Measurements from ENCODE around the gene BMS1.
"Not testable (repeated sequence)": the region's sequence is repeated elsewhere in the genome, so short reads cannot be mapped to it uniquely, and the experiment has no call there.

BMS1 gene

GRCh38 chr10:42813989-42814687, 31.5 kb downstream of the BMS1 start:
- H3K36me3 Mint-ChIP-seq = peaks cover 71 to 90% of the 10 kb centered on the region in 2 donors
- H3K27me3 Mint-ChIP-seq; H3K4me3 Mint-ChIP-seq; DNase-seq; ATAC-seq (replicated peaks); H3K27ac Mint-ChIP-seq: not testable (repeated sequence)
- H3K4me1 Mint-ChIP-seq = peaks cover 12 to 18% of the 10 kb centered on the region in 2 donors
- H3K9me3 Mint-ChIP-seq = peaks cover 12 to 14% of the 10 kb centered on the region in 2 donors

GRCh38 chr10:42816334-42816733, 33.7 kb downstream of the BMS1 start:
- peaks cover 12 to 14% of the 10 kb centered on the region in 2 donors for H3K9me3 Mint-ChIP-seq
- not testable (repeated sequence) for H3K4me3 Mint-ChIP-seq; H3K27me3 Mint-ChIP-seq; H3K4me1 Mint-ChIP-seq; DNase-seq; ATAC-seq (replicated peaks)
- peak overlapping the region; percentile 25 for H3K27ac Mint-ChIP-seq
- H3K36me3 Mint-ChIP-seq = peaks cover 62 to 89% of the 10 kb centered on the region in 2 donors

DNA sequence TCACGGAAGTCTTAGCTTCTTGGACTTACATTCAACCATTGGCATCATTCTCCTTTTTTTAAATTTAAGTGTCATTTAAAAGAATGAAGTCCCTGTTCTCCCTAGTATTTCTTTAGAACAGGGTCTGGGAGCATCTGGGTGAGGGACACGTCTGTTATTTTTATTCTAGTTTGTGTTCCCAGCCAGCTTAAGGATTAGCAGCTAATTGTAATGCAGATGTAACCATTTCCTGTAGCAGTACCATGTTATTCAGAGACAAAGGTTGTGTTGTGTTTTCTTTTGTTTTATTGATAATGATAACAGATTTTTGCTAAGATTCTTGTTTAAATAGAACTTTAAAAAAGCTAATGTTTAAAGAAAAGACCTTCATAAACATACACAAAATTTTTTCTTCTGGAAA, 34.3 kb downstream of the BMS1 start:
- Mint-ChIP-seq H3K36me3 (peaks cover 60 to 85% of the 10 kb centered on the region in 2 donors), H3K9me3 (peaks cover 12 to 14% of the 10 kb centered on the region in 2 donors), H3K4me1 (peaks cover 5 to 7% of the 10 kb centered on the region in 2 donors), H3K27me3 (no peaks in the 10 kb centered on the region), H3K27ac (peak overlapping the region; percentile 6), H3K4me3 (no peak overlapping the region)
- ATAC-seq (replicated peaks) (no peak), DNase-seq (no peak)

DNA sequence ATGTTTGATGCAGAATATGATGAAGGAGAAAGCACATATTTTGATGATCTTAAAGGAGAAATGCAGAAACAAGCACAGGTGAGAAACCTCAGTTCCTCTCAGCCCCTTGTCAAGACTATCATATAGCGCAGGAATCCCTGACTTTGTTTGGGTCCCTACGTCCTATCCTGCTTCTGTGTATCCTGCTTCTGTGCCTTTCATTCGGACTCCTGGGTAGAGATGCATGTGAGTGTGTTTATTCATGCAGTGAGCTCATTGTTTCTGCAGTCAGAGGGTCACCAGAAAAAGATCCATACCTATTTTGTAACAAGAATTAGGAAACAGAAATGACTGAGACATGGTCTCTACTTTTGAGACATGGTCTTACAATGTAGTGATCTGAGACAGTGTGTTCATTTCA, 34.8 kb downstream of the BMS1 start:
- not testable (repeated sequence) for DNase-seq; H3K27ac Mint-ChIP-seq; ATAC-seq (replicated peaks); H3K4me1 Mint-ChIP-seq; H3K27me3 Mint-ChIP-seq; H3K4me3 Mint-ChIP-seq
- Mint-ChIP-seq H3K36me3 (peaks cover 57 to 83% of the 10 kb centered on the region in 2 donors), H3K9me3 (peaks cover 12 to 13% of the 10 kb centered on the region in 2 donors)

GRCh38 chr10:42826759-42827158, 44.2 kb downstream of the BMS1 start:
- H3K4me3 Mint-ChIP-seq; H3K9me3 Mint-ChIP-seq; H3K4me1 Mint-ChIP-seq; ATAC-seq (replicated peaks); H3K27me3 Mint-ChIP-seq; DNase-seq; H3K27ac Mint-ChIP-seq: not testable (repeated sequence)
- peaks cover 64 to 76% of the 10 kb centered on the region in 2 donors for H3K36me3 Mint-ChIP-seq

GRCh38 chr10:42827201-42827600, 44.6 kb downstream of the BMS1 start:
- Mint-ChIP-seq H3K4me1 (peaks cover 0 to 1% of the 10 kb centered on the region in 2 donors), H3K4me3 (no peak overlapping the region), H3K27me3 (no peaks in the 10 kb centered on the region), H3K9me3 (peaks cover 4 to 8% of the 10 kb centered on the region in 2 donors), H3K27ac (peak overlapping the region; percentile 22), H3K36me3 (peaks cover 67 to 79% of the 10 kb centered on the region in 2 donors)
- DNase-seq (no peak), ATAC-seq (replicated peaks) (no peak)

GRCh38 chr10:42828391-42828790, 45.8 kb downstream of the BMS1 start:
- ATAC-seq (replicated peaks); H3K4me3 Mint-ChIP-seq; H3K27me3 Mint-ChIP-seq; H3K4me1 Mint-ChIP-seq; H3K27ac Mint-ChIP-seq; DNase-seq; H3K9me3 Mint-ChIP-seq: not testable (repeated sequence)
- peaks cover 55 to 69% of the 10 kb centered on the region in 2 donors for H3K36me3 Mint-ChIP-seq

GRCh38 chr10:42830237-42830636, 47.6 kb downstream of the BMS1 start:
- H3K27me3 Mint-ChIP-seq = no peaks in the 10 kb centered on the region
- H3K9me3 Mint-ChIP-seq = peaks cover 0 to 1% of the 10 kb centered on the region in 2 donors
- ATAC-seq (replicated peaks) (no peak), DNase-seq (no peak)
- peaks cover 0 to 1% of the 10 kb centered on the region in 2 donors for H3K4me1 Mint-ChIP-seq
- no peak overlapping the region for H3K4me3 Mint-ChIP-seq
- peaks cover 41 to 54% of the 10 kb centered on the region in 2 donors for H3K36me3 Mint-ChIP-seq
- H3K27ac Mint-ChIP-seq = no peak overlapping the region

DNA sequence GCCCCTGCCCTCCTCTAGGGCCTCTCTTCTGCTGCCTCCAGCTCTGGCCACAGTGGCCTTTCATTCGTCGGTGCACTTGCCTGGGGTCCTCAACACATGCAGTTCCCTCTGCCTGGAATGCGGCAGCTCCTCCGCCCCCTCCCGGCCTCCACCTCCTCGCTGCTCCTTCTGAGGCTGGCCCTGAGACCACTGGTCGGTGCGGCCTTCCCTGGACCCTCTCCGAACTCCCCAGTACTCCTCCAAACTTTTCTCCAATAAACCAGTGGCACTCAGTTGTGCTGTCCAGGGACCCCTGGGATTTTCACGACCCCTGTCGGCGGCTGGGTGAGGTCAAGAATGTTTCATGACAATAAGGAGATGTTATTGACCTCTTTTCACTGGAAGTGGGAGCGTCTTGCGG, 53.5 kb downstream of the BMS1 start:
- H3K4me3 Mint-ChIP-seq = no peak overlapping the region

GRCh38 chr10:42836771-42837468, 54.3 kb downstream of the BMS1 start:
- Mint-ChIP-seq H3K9me3 (no peaks in the 10 kb centered on the region), H3K4me3 (peak overlapping the region in 1 of 2 donors; percentile 16), H3K36me3 (peaks cover 2 to 7% of the 10 kb centered on the region in 2 donors), H3K27ac (no peak overlapping the region), H3K27me3 (peaks cover 27 to 42% of the 10 kb centered on the region in 2 donors), H3K4me1 (no peaks in the 10 kb centered on the region)
- DNase-seq (no peak), ATAC-seq (replicated peaks) (no peak)

More for the DNA sequence above, 53.5 kb downstream of the BMS1 start:
- H3K9me3 Mint-ChIP-seq = no peaks in the 10 kb centered on the region
- H3K27ac Mint-ChIP-seq = no peak overlapping the region
- no peaks in the 10 kb centered on the region for H3K4me1 Mint-ChIP-seq
- ATAC-seq (replicated peaks) = no peak
- H3K36me3 Mint-ChIP-seq = peaks cover 3 to 10% of the 10 kb centered on the region in 2 donors
- DNase-seq = no peak
- H3K27me3 Mint-ChIP-seq = peaks cover 27 to 40% of the 10 kb centered on the region in 2 donors

- H3K4me1 Mint-ChIP-seq; H3K4me3 Mint-ChIP-seq; H3K9me3 Mint-ChIP-seq; H3K36me3 Mint-ChIP-seq; ATAC-seq (replicated peaks); DNase-seq; H3K27ac Mint-ChIP-seq: not testable (repeated sequence)
- peaks cover 27 to 28% of the 10 kb centered on the region in 2 donors for H3K27me3 Mint-ChIP-seq
These were observed 62.2 kb downstream of the BMS1 start for GRCh38 chr10:42844810-42845209.

DNA sequence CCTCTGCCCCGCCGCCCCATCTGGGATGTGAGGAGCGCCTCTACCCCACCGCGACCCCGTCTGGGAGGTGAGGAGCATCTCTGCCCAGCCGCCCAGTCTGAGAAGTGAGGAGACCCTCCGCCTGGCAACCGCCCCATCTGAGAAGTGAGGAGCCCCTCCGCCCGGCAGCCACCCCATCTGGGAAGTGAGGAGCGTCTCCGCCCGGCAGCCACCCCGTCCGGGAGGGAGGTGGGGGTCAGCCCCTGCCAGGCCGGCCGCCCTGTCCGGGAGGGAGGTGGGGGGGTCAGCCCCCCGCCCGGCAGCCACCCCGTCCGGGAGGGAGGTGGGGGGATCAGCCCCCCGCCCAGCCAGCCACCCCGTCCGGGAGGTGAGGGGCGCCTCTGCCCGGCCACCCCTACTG, 64.7 kb downstream of the BMS1 start:
- H3K27me3 Mint-ChIP-seq = peaks cover 21 to 22% of the 10 kb centered on the region in 2 donors
- H3K4me1 Mint-ChIP-seq; H3K4me3 Mint-ChIP-seq; H3K36me3 Mint-ChIP-seq; H3K27ac Mint-ChIP-seq; ATAC-seq (replicated peaks); DNase-seq; H3K9me3 Mint-ChIP-seq: not testable (repeated sequence)

DNA sequence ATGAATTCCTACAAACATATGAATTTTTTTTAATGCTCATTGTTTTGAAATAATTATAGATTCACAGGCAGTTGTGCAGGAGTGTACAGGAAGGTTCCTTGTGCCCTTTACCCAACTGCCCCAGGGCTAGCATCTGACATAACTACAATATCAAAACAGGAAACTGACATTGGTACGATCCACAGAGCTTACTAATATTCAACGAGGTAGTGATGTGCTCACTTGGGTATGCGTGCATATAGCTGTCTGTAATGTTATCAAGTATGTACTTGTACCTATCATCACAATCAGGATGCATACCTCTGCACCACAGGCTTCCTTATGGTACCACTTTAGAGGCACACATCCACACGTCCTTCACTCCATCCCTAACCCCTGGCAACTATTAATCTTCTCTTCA, 68.3 kb downstream of the BMS1 start:
- H3K27me3 Mint-ChIP-seq = peaks cover 5 to 23% of the 10 kb centered on the region in 2 donors

DNA sequence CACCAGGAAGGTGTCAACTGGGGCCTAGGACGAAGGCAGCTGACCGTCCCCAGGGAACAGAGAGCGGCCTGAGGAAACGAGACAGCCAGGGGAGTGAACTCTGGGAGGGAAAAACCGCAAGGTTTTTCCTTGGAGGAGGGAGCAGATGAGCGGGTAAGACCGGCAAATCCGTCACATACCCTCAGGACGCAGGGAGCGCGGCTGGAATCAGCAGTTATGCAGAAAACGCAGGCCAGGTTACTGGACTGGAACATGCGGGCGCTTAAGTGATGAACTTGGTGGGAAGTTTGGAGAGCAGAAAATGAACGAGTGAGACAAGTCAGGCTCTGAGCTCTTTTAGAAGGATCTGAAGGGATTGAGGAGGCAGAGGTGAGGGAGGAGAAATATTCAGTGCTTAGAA, 76.7 kb downstream of the BMS1 start:
- Mint-ChIP-seq H3K27ac (no peak overlapping the region), H3K36me3 (no peaks in the 10 kb centered on the region), H3K4me3 (no peak overlapping the region), H3K27me3 (peaks cover 23 to 26% of the 10 kb centered on the region in 2 donors), H3K9me3 (no peaks in the 10 kb centered on the region), H3K4me1 (no peaks in the 10 kb centered on the region)
- DNase-seq = no peak
- ATAC-seq (replicated peaks) = no peak

More for the DNA sequence above, 68.3 kb downstream of the BMS1 start:
- DNase-seq (no peak), ATAC-seq (replicated peaks) (no peak)
- no peaks in the 10 kb centered on the region for H3K4me1 Mint-ChIP-seq
- no peaks in the 10 kb centered on the region for H3K36me3 Mint-ChIP-seq
- H3K27ac Mint-ChIP-seq = no peak overlapping the region
- H3K9me3 Mint-ChIP-seq = peaks cover 0 to 3% of the 10 kb centered on the region in 2 donors
- H3K4me3 Mint-ChIP-seq = no peak overlapping the region

DNA sequence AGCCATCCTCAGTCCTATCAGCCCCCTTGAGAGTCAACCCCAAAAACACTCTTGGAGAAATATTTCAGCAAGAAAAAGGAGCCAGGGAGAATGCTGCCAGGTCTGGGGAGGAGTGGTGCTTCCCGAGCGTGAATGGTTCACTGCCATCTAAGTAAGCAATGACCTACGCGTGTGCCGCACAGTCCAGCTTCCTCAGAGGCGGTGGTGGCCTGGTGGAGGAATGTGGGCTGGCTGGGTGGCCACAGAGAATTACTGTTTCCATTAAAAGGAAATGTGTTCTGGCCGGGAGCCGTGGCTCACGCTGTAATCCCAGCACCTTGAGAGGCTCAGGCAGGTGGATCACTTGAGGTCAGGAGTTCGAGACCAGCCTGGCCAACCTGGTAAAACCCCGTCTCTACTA, 77.4 kb downstream of the BMS1 start:
- not testable (repeated sequence) for H3K27ac Mint-ChIP-seq; H3K4me3 Mint-ChIP-seq; DNase-seq; H3K4me1 Mint-ChIP-seq; ATAC-seq (replicated peaks); H3K9me3 Mint-ChIP-seq; H3K36me3 Mint-ChIP-seq
- peaks cover 29 to 31% of the 10 kb centered on the region in 2 donors for H3K27me3 Mint-ChIP-seq

Data from stimulated activated naive B cell treated with anti-CD40 and anti-IgM and Interleukin-4, amounts not matched to agents 10 μg/mL and 1 μg/mL and 100 μg/mL, for 72 hours (primary cell).